HFFc6 (cell line): Measurements from ENCODE around the gene KIFBP. TPM values are rescaled to one million over a fixed set of nuclear protein-coding genes. Genes with fewer than 3 reads are reported as not detected.
"Not testable (repeated sequence)": the region's sequence is repeated elsewhere in the genome, so short reads cannot be mapped to it uniquely, and the experiment has no call there.

Source experiments
- DNase-seq: peaks from one replicate; pipeline ENCODE4 v3.0.0-alpha.2; 2018
- H3K27ac Mint-ChIP-seq: 2 replicates; pipeline ENCODE4 v1.8.0; 2020; ENCODE audit warnings: mild to moderate bottlenecking, mixed read lengths
- H3K27me3 Mint-ChIP-seq: 2 replicates; pipeline ENCODE4 v1.8.0; 2021; ENCODE audit warnings: mild to moderate bottlenecking, moderate library complexity, mixed read lengths; ENCODE audit not compliant: insufficient read depth
- H3K36me3 Mint-ChIP-seq: 2 replicates; pipeline ENCODE4 v1.8.0; 2021; ENCODE audit warnings: low read depth, mixed read lengths
- H3K4me1 Mint-ChIP-seq: 2 replicates; pipeline ENCODE4 v1.8.0; 2020; ENCODE audit warnings: low read depth, mixed read lengths
- H3K4me3 Mint-ChIP-seq: 2 replicates; pipeline ENCODE4 v1.8.0; 2020; ENCODE audit warnings: mild to moderate bottlenecking, moderate library complexity, mixed read lengths
- H3K9me3 Mint-ChIP-seq: 2 replicates; pipeline ENCODE4 v1.8.0; 2020; ENCODE audit warnings: mild to moderate bottlenecking, mixed read lengths
- total RNA-seq, 6 experiments: library from RNA; stranded (reverse); fragmentation: NEBNext Ultra II Directional; extraction: Animal tissue kit (Norgen Biotek cat#: 25700); gene quantifications; 2 replicates in 1 of 6; 3 replicates in 5 of 6; pipeline ENCODE4 v1.2.3, GENCODE V29; 2021
- TF ChIP-seq, protein P1 (sequence below): fragments of 200-600 bp; sonication (generic); IDR thresholded peaks from 2 replicates; pipeline ENCODE4 v1.5.0; 2021; ENCODE audit warnings: antibody characterized with exemption, mild to moderate bottlenecking

KIFBP gene
- total RNA-seq, 6 experiments from 2014 or later = 43.6 to 56.2 (median 51.9) TPM

DNA sequence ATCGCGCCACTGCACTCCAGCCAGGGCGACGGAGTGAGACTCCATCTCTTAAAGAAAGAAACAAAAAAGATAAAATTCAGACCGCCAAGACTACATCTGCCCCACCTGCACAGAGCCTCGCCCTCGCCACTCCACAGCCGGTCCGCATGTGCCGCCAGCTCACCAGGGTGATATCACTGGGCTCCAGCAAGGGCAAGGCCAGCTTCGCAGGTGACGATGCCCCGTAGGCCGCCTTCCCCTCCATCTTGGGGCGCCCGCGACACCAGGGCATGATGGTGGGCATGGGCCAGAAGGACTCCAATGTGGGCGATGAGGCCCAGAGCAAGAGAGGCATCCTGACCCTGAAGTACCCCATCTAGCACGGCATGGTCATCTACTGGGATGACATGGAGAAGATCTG is 34.0 kb downstream of the KIFBP start:
- Mint-ChIP-seq H3K27me3 (peaks cover 3% of the 10 kb centered on the region; the same call in 1 of the 2 replicates), H3K4me1 (peaks cover 9% of the 10 kb centered on the region), H3K9me3 (no peaks in the 10 kb centered on the region), H3K36me3 (peaks cover 10% of the 10 kb centered on the region), H3K4me3 (no peak overlapping the region), H3K27ac (no peak overlapping the region)
- TF ChIP-seq, protein P1, sequence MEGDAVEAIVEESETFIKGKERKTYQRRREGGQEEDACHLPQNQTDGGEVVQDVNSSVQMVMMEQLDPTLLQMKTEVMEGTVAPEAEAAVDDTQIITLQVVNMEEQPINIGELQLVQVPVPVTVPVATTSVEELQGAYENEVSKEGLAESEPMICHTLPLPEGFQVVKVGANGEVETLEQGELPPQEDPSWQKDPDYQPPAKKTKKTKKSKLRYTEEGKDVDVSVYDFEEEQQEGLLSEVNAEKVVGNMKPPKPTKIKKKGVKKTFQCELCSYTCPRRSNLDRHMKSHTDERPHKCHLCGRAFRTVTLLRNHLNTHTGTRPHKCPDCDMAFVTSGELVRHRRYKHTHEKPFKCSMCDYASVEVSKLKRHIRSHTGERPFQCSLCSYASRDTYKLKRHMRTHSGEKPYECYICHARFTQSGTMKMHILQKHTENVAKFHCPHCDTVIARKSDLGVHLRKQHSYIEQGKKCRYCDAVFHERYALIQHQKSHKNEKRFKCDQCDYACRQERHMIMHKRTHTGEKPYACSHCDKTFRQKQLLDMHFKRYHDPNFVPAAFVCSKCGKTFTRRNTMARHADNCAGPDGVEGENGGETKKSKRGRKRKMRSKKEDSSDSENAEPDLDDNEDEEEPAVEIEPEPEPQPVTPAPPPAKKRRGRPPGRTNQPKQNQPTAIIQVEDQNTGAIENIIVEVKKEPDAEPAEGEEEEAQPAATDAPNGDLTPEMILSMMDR = no peak
- no peak for DNase-seq

DNA sequence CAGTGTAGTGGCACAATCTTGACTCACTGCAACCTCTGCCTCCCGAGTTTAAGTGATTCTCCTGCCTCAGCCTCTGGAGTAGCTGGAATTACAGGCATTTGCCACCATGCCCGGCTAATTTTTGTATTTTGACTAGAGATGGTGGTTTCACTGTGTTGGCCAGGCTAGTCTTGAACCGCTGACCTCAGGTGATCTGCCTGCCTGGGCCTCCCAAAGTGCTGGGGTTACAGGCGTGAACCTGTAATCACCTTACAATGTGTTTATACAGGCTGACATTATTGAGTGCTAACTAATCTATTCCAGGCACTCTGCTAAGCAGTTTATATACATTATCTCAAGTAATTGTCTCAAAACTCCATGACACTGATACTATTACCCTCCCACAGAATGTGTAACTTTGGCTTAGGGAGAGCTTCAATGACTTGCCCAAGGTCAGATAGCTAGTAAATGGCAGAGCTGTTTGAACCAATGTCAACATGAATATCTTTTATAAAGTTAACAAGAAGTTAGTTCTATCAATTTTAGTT is 36.8 kb downstream of the KIFBP start:
- H3K4me1 Mint-ChIP-seq = peaks cover 14% of the 10 kb centered on the region
- H3K27me3 Mint-ChIP-seq = peaks cover 3% of the 10 kb centered on the region; the same call in 1 of the 2 replicates
- no peaks in the 10 kb centered on the region for H3K36me3 Mint-ChIP-seq
- no peak for DNase-seq
- H3K4me3 Mint-ChIP-seq = no peak overlapping the region
- H3K9me3 Mint-ChIP-seq = no peaks in the 10 kb centered on the region
- TF ChIP-seq, protein P1 = no peak
- H3K27ac Mint-ChIP-seq = no peak overlapping the region

DNA sequence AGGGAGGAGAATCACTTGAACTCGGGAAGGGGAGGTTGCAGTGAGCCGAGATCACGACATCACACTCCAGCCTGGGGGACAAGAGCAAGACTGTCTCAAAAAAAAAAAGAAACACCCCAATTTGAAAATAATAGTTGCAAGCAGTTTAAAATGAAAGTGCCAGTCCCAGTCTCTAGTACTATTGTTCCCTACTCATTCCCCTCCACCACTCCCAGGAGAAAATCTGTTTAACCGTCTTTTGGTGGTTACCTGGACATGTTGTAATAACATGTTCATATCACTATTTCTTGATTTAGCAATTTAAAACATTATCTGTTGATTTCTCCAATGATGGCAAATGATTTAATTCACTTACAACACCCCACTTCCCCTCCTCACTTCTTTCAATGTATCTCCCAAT is 44.7 kb downstream of the KIFBP start:
- Mint-ChIP-seq H3K4me1 (peaks cover 7% of the 10 kb centered on the region; the same call in 1 of the 2 replicates), H3K27me3 (peaks cover 5% of the 10 kb centered on the region), H3K27ac (no peak overlapping the region), H3K36me3 (no peaks in the 10 kb centered on the region), H3K9me3 (no peaks in the 10 kb centered on the region), H3K4me3 (no peak overlapping the region)
- TF ChIP-seq, protein P1 = no peak
- no peak for DNase-seq

DNA sequence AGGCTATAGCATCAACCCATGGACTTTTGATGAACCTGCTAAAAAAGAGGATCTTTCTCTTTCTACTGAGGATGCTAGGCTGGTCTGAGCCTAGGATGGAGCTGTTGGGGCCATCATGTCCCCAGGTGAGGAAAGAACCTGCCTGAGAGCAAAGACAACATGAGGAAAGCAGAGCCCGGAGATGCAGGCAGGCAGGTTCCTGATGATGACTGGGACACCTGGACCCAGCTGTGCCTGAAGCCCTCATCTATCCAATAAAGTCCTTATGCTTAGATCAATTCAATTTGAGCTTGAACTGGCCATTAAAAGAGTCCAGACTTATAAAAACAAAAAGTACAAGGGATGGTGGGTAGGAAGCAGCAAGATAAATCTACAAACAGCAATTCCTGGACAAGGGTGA is 48.9 kb downstream of the KIFBP start:
- Mint-ChIP-seq H3K27ac (no peak overlapping the region), H3K4me1 (no peaks in the 10 kb centered on the region), H3K36me3 (no peaks in the 10 kb centered on the region), H3K27me3 (no peaks in the 10 kb centered on the region; the same call in 1 of the 2 replicates), H3K4me3 (no peak overlapping the region), H3K9me3 (no peaks in the 10 kb centered on the region)
- TF ChIP-seq, protein P1 = no peak
- no peak for DNase-seq

DNA sequence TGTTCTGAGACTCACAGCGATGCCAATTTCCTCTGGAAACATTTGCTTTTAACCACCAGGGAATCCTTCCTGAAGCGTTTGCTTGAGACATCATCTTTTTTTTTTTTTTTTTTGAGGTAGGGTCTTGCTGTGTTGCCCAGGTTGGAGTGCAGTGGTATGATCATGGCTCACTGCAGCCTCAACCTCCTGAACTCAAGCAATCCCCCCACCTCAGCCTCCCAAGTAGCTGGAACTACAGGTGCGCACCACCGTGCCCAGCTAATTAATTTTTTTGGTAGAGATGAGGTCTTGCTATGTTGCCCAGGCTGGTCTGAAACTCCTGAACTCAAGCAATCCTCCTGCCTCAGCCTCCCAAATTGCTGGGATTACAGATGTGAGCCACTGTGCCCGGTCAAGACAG is 52.3 kb downstream of the KIFBP start:
- peaks cover 19% of the 10 kb centered on the region for H3K4me1 Mint-ChIP-seq
- not testable (repeated sequence) for H3K4me3 Mint-ChIP-seq, H3K27me3 Mint-ChIP-seq, H3K27ac Mint-ChIP-seq, H3K36me3 Mint-ChIP-seq, H3K9me3 Mint-ChIP-seq, DNase-seq

DNA sequence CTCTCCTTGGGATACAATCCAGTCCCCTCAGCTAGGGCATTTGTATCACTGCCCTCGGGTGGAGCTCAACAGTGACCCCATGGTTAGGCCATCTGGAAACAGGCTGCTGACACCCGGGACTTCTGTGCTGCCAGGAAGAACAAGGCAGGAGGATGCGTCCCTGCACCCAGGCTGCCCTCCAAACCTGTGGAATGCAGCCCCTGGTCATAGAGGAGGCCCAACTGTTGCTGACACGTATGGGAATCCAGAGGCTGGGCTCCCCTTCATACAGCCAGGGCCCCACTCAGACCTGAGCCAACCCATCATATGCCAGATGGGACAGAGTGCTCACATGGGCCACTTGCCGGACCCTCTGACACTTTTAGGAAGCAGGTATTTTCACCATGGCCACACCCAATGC is 53.8 kb downstream of the KIFBP start:
- H3K4me3 Mint-ChIP-seq = no peak overlapping the region
- H3K9me3 Mint-ChIP-seq = no peaks in the 10 kb centered on the region
- H3K27me3 Mint-ChIP-seq = peaks cover 4% of the 10 kb centered on the region; the same call in 1 of the 2 replicates
- TF ChIP-seq, protein P1 = no peak
- no peak for DNase-seq
- H3K4me1 Mint-ChIP-seq = peaks cover 20% of the 10 kb centered on the region
- no peaks in the 10 kb centered on the region for H3K36me3 Mint-ChIP-seq
- H3K27ac Mint-ChIP-seq = no peak overlapping the region
